HepG2 (cell line): ENCODE data around the gene DCLK1.

ENCODE experiments used
- IKZF1 ChIP-seq: fragments of 450-650 bp; IDR thresholded peaks from 2 replicates; pipeline ENCODE4 v1.7.1; 2016
- NFRKB ChIP-seq: fragments of 450-650 bp; IDR thresholded peaks from 2 replicates; pipeline ENCODE4 v1.6.1; 2017
- POLR2AphosphoS2 ChIP-seq: IDR thresholded peaks from 2 replicates; pipeline ENCODE4 v1.6.1; 2011; ENCODE audit warnings: low read depth, low read length, improper control_type of control experiment
- TBL1XR1 ChIP-seq: fragments of 150-350 bp; IDR thresholded peaks from 2 replicates; pipeline ENCODE4 v1.6.1; 2014; ENCODE audit warnings: borderline replicate concordance, low read length; ENCODE audit not compliant: partially characterized antibody

DNA sequence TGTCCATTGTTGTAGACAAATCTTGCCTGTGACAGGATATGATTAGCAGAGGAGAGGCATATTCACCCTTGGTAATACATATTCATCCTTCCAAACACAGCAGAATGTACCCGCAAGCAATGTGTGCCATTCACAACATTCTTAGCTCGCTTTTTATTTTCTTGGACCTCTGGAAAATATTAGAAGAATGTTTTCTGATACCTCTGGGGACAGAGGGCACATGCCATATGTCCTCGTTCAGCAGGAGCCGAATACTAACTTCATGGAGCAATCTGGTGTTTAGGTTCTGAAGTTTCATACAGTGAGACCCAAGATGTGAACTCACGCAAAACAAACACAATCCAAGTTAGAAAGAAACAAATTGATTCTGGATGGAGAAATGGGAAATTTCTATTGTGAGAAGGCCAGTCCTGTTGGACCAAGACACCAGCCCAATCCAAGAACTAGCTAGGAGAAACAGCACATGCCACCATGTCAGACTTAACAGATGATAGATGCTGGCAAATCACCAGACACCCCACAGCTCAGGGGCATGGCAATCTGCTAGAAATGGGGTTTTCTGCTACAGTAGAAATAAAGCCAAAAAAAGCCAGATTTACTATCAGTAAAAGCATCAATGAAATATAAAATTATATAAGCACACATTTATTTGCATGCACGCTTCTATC is 297.4 kb downstream of the DCLK1 start:
- TF ChIP-seq POLR2AphosphoS2 (no peak), TBL1XR1 (no peak), IKZF1 (no peak), NFRKB (no peak)
